A172 (cell line): ENCODE results near the gene C18orf63. TPM values are rescaled to one million over a fixed set of nuclear protein-coding genes. Genes with fewer than 3 reads are reported as not detected.
A peak's percentile ranks its signal among the peaks of the same experiment; 100 is the strongest.
"Not testable (repeated sequence)": the region's sequence is repeated elsewhere in the genome, so short reads cannot be mapped to it uniquely, and the experiment has no call there.

Experiments
- DNase-seq: peaks from one replicate; pipeline ENCODE4 v3.0.0-alpha.2; 2015; ENCODE audit warnings: low spot score
- total RNA-seq: library from RNA; depleted of rRNA; stranded (reverse); fragments of >200 nt; shearing (Covaris generic); gene quantifications from 2 replicates; pipeline ENCODE4 v1.2.3, GENCODE V29; 2014

C18orf63 gene
- total RNA-seq, 1 experiment from 2014 or later = not detected

DNA sequence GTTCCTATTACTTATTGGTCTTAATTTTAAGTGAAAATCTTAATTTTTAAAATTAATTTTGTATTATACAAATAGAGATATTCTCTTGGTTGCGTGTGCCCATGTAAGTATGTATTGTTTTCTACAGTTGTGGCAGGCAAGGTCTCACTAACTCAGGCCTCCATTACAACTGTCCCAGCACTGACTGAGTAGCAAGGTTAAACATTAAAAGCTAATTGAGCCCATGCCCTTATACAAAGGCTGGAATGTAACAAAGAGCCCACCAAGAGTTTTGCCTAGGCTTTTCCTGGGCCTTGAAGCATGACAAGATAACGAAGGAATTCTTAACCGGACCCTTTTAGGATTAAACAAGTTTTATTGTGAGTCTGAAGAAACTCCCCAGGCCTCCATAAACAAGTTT is 11.2 kb downstream of the C18orf63 start:
- DNase-seq = not testable (repeated sequence)

DNA sequence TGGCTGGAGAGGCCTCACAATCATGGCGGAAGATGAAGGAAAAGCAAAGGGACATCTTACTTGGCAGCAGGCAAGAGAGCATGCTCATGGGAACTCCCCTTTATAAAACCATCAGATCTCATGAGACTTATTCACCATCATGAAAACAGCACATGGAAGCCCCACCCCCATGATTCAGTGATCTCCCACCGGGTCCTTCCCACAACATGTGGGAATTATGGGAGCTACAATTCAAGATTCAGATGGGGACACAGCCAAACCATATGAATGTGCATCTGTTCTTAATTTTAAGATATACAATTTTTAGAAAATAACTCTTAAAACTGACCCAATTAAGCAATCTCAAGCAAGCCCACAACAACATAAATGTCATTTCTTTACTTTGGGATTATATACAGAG is 12.6 kb downstream of the C18orf63 start:
- DNase-seq = peak; percentile 0

DNA sequence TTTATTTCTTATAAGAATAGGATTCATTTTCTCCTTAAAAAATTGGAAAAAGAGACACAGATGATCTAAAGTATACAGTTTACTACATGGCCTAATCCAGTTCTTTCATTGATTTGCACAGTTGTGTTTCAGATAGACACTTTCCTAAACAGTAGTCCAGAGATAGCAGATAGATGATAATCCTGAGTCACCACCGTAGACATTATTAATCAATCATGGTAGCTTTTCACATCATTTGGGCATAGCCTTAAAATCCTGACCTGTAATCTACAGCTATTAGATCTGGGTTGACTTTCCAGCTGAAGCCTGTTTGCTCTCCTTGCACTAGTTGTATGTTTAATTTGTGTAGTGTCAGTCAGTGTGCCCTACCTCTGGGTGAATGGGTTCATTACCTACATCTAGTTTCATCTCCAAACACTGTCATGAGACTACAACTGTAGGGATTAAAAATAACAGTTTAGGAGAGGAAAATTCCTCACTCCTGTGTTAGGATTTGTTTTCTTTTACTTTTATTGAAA is 14.1 kb downstream of the C18orf63 start:
- no peak for DNase-seq

DNA sequence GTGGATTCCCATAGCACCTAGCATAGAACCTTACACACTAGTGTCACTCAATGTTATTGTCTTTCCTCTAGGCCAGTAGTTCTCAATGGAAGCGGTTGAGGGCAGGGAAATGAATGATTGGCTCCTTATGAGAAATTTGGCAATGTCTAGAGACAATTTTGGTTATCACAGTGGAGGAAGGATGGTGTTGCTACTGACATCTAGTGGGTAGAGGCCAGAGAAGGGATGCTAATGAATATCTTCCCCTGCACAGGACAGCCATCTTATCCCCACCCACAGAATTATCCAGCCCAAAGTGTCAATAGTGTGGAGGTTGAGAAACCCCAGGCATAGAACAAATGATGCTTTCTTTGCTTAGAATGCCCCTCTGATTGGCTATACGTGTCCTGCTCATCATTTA is 15.8 kb downstream of the C18orf63 start:
- peak; percentile 25 for DNase-seq

DNA sequence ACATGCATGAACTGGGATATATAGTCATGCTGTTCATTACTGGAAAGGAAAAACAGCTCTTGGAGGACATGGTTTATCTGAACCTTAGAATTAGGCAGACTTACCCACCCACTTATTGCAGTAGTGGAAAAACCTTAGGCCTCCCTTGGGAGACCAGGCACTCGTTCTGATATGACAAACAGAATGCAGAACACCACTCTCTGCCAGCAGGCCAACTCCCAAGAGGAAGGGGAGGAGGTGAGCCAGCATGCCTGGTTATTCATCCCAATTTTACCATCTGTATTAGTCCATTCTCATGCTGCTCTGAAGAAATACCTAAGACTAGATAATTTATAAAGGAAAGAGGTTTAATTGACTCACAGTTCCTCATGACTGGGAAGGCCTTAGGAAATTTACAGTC is 17.5 kb downstream of the C18orf63 start:
- DNase-seq = no peak

DNA sequence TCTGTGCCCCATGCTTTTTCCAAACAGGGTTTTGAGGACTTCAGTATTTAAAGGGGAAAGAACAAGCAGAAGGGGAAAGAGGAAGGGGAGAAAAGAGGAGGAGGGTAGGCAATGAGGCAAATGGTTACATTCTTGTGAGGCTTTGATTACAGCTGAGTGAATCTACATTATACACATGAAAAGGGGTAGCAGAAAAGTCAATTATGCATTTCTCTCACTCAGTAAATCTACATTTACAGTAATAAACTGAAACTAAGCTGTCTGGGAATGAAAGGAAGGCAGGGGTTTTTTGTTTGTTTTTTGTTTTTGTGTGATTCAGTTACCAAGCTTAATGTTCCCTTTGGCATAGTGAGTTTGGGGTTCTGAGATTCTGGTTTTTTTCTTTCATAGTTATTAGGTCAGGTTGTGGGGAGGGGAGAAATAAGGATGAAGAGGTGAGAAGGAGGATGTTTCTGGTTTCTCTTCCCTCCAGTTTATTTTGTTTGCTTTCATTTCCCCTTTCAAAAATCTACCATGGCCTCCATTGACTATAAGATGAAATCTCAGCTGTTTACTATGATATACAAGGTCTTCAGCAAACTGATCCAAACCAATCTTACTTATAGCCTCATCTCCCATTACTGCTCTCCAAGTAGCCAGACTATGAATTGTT is 18.7 kb downstream of the C18orf63 start:
- no peak for DNase-seq

DNA sequence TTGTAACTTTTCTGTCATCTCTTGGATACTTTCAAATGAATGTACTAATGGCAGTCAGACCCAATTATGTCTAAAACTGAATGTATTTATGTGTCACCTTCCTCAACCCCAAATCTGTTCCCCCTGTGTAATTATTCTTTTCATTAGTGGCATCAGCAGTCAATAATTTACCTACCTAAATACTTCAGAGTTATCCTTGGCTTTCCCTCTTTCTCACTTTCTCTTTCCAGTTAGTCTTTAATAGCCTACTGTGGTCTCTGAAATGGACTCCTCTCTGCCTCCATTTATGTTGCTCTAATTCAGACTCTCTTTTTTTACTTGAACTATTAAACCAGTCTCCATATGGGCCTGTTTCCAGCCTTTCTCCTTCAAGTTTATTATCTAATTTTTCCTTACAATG is 21.0 kb downstream of the C18orf63 start:
- no peak for DNase-seq

DNA sequence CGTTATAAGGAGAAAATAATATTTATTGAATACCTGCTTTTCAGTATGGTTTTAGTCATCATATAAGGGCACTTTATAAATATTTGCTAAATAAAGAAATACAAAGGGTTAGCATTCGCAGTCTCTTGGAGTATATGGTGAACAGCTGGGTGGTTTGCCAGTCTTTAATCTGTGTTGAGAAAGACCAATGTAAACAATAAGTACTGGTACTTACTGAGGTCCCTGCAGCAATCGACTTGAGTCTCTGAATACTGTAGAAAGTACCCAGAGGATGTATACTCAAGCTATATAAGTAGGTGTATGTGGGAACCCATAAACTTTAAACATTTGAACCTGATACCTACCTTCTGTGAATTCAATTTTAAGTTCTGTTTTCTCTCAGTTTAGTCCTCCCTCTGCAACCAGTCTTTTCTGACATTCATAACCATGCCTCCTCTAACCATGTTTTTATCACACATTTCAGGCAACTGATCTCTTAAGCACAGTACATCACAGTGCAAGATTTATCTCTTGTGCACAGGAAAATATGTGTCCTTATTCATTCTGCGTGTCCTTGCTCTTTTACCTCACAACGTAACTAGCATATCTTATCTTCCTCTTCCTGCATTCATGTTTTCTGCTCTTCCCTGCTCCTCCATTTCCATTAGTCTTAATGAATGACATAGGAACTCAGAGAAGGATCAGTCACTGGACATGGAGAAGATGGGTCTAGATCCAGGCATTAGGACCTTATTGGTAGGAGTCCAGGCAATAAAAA is 21.7 kb downstream of the C18orf63 start:
- no peak for DNase-seq

DNA sequence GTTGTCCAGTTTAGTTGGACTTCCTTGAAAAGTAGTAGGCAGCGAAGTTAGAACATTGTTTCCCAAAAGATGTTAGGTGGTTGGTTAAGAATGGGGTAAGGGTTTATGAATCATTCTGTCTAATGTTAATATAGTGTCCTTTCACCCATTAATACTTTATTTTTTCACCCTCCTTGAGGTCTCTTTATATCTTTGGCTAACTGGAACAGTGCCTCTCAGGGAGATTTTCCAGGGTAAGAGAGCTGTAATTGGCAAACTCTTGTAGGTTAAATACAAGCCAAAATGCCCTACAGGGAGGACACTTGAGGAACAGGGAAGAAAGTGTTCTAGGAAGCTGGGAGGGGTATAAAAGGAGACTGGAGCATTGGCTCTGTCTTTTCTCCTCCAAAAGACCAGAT is 22.3 kb downstream of the C18orf63 start:
- no peak for DNase-seq

DNA sequence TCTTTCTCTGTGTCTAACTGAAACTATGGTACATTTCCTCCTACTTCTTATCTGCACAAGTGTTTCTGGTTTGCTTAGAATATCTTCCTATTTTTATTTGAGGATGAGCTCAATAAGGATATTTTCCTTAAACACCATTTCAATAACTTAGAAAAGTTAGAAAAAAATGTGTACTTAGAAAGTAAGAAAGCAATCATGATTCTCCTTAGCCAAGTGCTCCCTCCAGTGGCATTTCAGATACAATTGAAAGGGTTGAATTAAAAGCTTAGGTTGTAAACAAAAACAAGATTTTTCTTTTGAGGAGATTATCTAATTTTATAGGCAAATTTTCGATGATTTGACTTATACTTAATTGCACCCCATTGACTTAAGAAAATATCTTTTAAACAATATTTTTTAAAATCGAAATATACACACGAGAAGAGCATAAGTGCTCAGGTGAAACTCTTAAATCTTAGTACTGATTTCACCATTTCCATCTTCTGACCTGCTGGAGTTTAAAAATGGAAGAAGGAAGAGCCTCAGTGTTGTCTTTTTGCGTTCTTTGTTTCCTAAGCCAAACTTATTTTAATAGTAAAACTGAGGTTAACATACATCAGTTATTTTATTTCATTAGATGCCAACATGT is 26.9 kb downstream of the C18orf63 start:
- peak; percentile 24 for DNase-seq

DNA sequence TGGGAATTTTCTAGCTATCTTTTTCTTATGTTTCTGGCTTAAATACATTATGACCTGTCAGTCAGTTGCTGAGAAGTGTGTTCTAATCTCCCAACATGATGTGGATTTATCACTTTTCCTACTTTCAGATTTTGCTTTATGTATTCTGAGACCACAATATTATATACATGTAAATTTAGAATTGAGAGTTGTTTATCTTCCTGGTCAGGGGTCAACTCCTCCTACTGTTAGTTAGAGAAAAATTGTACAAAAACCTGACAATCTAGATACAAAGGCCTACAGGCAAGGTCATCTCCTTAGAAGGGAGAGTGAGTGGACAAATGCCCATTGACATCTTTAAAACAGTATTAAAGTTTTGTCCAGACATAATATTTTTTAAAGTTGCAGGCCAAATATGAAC is 30.6 kb downstream of the C18orf63 start:
- DNase-seq = no peak

DNA sequence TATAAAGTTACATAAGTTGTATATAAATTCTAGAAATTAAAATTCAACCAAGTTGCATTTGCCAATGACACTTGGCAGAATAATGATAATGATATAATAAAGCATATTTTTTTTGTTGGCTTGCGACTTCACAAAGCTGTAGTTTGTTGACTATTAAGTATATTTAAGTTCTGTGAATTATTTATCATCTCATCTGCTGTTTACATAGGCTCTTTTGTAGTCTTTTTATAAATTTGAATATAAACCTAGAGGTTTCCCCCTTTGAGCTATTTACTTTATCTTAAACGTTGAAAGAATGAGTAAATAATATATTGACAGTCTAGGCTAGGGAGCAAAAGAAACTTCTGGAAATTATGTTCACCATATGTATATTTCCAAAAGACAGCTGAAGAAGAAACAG is 32.9 kb downstream of the C18orf63 start:
- no peak for DNase-seq

DNA sequence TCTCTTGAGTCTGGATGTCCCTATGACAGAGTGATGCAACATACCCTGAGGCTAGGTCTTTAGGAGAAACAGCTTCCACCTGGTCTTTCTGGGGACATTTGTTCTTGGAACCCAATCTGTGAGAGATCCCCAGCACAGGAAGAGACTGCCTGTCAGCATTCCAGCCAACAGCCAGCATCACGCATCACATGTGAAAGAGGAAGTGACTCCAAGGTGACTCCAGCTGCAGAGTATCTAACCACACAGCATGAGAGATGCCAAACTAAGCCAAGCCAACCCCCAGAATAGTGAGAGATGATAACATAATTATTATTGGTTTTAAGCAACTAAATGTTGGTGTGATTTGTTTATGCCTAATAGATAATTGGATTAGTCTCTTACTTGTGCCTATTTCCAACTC is 35.7 kb downstream of the C18orf63 start:
- DNase-seq = peak; percentile 68

DNA sequence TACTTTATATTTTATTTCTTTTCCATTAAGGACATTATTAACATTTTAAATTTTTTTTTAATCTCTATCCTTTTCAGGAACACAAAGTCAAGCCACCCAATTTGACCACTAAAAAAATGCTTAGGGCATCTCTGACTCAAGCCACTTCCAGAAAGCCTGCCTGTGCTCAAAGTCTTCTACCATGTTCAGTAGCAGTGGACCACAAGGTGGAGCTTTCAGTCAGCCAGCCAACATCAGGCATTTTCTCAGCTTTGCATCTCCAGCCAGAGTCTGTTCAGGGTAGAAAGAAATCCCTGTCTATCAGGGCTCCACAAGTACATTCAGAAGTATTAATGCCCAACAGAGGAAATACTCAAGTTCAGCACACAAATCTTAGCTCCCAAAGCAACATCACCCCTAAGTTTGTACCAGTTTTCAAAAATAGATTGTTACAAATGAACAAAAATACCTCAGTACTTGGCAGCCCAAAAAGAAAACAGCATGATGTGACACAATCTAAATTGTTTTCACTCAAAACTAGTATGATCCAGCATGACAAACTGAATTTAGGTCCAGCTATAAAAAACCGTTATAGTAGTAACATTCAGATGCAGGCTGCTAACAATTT is 37.6 kb downstream of the C18orf63 start:
- DNase-seq = peak; percentile 46

DNA sequence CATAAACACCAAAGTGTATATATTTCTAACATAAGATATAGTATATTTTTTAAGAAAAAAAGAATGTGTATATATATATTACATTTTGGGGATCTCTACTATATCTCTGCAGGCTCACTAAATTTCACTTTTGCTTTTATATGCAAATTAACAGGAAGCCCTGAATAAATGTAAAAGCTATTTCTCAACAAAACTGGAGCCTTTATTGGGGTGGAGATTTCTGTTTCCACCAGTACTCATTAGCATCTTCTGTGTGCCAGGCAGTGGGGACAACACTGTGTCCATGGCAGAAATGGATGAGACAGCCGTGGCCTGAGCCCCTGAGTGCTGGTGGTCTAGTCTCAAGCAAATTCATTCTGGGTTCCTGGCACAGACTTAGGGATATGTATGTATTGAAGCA is 41.3 kb downstream of the C18orf63 start:
- no peak for DNase-seq

DNA sequence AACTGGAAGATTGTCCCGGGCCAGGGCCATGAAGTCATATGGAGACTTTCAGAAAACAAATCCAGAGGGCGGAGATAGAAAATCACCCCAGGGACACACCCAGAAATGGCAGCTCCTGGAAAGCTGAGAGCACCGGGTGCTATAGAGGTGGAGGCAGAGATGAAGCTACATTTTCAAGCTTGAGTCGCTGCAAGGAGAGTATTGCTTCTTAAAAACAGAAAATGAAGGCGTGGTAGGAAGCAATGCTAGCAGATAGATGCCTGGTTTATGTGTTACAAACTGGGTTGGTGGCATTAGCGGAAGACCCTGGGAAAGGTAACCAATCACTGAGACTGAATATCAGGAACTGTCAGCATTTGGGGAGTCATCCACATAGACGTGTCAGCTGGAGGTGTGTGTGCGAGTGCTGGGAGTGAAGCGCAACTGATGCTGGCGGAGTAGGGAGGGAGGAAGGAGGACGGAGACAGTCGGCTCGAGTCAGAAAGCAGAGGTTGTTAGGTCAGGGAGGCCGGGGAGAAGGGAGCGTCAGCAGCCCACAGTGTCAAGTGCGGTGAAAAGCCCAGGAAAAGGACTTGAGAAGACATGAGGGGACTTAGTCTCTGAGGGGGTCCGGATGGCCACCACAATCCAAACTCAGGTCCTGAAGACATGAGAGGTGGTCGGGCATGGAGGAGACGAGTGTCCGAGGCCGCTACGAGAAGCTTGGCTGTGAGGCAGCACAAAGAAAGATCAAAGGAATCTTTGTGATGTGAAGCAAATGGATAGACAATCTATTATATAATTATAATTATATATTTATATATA is 45.4 kb downstream of the C18orf63 start:
- DNase-seq = no peak

DNA sequence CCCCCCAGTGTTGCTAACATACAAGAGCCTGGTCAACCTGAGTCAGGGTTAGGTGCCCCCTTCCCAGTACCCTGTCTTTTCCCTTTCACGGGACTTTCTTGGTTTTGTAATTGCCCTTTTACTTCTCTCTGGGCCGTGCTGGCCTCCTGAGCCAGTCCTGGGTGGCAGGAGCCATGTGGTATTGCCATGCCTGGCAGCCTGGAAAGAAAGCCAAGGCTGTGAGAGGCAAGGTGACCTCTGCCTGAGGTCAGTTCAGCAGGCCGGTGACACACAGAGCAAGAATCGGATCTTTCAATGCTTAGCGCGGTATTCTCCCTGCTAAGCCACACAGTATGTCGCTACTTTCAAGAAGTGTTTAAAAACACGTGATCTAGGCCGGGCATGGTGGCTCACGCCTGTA is 52.3 kb downstream of the C18orf63 start:
- no peak for DNase-seq

DNA sequence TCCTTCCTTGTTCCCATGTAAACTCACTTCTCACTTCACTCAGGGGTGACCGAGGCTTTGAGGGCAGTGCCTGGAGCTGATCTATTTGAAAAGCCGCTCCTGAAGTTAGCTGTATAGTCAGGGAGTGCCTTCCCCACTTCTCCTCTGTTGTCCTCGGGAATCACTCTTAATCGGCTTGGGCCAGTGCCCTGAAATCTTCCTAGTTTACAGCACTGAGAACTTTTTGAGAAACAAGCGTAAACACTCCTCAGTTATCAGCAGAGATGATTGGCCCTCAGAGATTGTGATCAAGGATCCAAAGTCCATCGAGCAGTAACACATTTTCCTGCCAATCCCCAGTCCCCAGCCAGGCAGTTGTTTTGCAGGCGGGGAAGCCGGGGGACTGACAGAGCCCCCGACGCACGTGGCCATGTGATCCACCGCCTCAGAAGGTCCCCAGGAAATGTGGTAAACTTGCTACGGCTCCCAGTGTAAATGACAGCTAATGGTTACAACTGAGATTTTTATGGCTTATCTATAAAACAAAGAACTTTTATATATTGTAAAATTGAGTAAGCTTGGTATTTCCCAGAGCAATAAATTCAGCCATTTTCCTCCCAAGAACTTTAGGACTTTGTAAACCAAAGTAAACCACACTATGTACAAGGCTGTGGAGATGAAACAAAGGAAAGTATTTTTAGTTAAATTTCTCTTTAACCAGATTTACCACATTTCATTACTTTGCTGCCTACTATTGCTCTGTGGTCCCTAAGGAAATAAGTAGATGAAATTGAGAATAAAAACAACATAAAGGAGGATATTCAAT is 53.5 kb downstream of the C18orf63 start:
- DNase-seq = no peak

DNA sequence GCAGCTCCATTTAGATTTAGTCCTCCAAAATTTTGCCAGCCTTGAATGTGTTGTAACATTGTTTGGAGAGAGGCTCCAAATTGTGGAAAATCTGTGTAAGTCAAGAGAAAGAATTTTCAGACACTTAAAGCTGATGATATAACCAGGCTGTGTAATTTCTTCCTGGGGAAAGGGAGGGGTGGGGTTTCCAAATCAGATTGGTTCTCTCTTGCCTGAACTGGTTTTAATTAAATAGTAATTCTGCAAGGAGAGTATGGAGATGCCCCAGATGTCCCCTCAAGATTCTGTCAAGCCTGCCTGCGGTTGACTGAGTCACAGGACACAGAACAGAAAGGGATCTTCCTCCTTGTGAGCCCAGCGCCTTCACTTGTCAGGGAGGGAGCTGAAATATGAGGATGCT is 54.5 kb downstream of the C18orf63 start:
- DNase-seq = no peak

DNA sequence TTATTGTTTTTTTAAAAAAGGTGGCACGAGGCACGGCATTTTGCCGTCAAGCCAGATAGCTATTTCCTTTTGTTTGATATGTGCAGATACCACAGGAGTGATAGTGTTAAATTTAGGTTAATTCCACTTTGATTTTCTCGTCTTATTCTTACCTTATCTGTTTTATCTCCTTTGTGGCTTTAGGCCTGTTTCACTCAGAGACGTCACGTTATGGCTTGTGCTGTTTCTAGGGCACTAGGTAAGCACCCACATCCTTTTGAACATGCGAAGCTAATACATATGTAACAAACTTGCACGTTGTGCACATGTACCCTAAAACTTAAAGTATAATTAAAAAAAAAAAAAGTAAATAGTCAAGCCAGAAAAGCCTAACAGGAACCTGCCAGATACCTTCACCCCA is 57.8 kb downstream of the C18orf63 start:
- no peak for DNase-seq

DNA sequence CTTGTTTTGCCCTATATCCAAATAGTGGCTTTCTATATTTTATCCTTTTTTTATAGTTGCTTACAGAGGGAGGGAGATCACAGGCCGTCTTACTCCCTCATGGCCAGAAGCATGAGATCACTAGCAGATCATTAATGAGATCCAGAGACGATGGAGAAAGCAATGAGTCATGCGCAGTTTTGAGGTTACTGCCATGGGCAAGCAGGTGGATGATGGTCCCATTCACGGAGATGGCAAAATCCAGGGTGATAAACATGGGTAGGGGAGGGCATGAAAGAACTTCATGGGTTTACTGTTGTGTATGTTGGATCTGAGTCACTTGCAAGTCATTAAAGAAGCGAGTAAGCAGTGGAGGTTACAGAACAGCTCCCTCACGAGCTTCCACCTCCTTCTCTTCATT is 60.4 kb downstream of the C18orf63 start:
- DNase-seq = peak; percentile 3
